GM19043 (cell line): Measurements from ENCODE around the gene RXRA.

ENCODE experiments used
- ATAC-seq: cut with Tn5 transposase; IDR thresholded peaks from one replicate; pipeline ENCODE4 v1.9.1; 2021; ENCODE audit warnings: low read depth; ENCODE audit not compliant: unreplicated experiment

RXRA gene

DNA sequence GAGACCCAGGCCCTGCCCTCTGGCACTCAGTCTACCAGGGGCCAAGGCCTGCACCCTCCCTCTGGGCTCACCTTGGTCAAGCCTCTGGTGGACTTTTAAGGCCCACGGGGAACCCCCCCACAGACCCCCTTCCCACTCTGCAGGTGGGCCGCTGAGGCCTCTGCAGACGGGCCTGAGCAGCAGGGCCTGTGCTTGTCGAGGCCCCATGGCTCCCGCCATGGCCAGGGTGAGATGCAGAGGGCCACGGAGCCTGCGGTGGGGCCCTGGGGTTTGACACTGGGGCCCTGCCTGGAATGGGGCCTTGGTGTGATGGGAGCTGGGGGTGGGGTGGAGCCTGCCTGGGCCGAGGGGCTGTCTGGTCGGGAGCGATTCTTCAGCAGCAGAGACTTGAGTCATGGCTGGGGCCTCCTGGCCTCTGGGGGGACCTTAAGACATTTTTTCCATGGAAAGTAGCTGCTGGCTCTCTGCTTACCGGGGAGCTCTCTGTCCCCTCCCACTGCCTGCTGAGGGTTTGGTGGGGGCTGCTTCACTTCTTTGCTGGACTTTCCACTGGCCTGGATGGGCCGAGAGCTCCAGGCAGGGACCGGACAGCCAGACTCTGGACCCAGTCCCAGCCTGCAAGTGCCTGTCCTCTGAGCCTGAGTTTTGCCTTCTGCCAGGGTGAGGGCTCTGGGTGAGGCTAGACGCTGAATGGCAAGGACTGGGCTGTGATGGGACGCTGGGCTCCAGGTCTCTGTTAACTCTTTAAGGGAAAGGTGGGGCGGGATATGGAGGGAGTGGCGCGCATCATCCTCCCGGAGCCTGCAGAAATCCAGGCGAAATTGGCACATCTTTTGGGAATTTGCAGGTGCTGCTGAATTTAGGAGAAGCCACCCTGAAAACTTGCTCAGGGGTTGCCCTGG, 132.2 kb downstream of the RXRA start:
- ATAC-seq: no peak

DNA sequence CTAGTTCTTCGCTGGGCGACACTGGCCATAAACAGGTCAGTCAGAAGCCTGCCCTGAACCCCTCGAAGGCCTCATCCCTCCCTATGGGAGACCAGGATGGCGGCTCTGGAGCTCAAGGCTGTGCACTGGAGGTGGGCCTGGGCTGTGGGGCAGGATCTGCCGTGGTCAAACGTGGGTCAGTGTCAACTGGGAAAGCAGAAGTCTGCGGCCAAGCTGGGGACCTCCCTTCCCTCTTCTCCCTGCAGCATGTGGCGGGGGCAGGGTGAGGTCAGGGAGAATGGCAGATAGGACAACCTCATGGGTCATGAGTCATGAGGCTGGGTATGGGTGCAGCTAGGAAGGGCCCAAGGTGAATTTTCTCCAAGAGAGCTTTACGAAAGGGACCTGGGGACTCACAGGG, 132.9 kb downstream of the RXRA start:
- ATAC-seq: no peak

- ATAC-seq: no peak
Measured at GRCh38 chr9:134459573-134459972, 133.3 kb downstream of the RXRA start.

GRCh38 chr9:134460206-134460605, 134.0 kb downstream of the RXRA start:
- ATAC-seq: no peak

DNA sequence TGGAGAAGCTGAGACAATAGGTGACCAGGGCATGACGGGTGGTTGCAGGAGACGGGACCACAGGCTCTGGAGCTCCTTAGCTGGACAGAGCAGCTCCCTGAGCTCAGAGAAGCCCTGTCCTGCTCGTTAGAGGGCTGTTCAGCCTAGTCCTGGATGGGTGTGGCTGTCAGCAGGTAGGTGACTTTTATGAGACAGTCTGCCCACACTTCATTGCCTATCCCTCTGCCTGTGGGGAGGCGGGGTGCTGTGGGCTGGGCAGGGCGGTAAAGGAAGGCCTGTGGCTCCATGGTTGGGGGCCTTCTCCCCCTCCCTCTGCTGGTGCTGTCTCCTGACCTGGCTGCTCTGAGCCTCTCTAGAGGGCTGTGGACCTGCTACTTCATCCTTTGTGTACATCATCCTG, 134.6 kb downstream of the RXRA start:
- ATAC-seq: no peak

DNA sequence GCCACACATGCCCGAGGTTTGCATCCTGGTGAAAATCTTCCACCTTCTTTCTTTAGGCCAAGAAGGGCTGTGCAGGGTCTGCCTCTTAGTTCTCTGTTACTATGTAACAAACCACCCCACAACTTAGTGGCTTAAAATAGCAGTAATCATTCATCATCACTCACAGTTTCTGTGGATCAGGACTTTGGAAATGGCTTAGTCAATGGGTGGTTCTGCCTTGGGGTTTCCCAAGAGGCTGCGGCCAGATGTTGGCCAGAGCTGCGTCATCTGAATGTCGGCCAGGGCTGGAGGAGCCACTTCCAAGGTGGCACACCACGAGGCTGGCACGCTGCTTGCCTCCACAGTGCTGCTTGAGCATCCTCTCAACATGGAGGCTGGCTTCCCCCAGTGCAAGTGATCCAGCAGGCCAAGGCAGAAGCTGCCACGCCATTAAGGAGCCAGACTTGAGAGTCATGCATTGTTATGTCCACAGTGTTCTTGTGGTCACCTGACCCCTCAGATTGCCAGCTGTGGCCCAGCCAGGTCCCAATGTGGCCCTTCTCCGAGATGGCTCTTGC, 135.2 kb downstream of the RXRA start:
- ATAC-seq: no peak

DNA sequence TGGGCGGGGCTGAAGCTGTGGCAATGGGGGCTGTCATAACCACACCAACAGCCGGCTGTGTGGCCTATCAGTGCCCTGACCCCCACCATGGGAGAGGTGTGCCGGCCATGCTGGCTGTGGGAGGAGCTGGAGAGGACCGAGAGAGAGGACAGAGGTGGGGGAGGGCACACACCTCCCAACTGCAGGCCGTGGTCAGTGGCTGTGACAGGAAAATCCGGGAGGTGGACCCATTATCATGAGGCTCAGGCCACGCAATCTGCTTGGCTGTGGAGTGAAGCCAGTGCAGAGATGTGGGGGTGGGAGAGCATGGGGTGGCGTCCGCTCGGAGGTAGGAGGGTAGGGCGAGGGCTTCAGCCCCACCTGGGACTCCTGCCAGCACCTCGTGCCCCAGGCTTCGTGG, 136.1 kb downstream of the RXRA start:
- ATAC-seq: no peak

- no peak for ATAC-seq
Measured at GRCh38 chr9:134463280-134463679, 137.0 kb downstream of the RXRA start.

GRCh38 chr9:134466869-134467616, 140.8 kb downstream of the RXRA start:
- no peak for ATAC-seq

- no peak for ATAC-seq
Measured at GRCh38 chr9:134468358-134468757, 142.1 kb downstream of the RXRA start.

DNA sequence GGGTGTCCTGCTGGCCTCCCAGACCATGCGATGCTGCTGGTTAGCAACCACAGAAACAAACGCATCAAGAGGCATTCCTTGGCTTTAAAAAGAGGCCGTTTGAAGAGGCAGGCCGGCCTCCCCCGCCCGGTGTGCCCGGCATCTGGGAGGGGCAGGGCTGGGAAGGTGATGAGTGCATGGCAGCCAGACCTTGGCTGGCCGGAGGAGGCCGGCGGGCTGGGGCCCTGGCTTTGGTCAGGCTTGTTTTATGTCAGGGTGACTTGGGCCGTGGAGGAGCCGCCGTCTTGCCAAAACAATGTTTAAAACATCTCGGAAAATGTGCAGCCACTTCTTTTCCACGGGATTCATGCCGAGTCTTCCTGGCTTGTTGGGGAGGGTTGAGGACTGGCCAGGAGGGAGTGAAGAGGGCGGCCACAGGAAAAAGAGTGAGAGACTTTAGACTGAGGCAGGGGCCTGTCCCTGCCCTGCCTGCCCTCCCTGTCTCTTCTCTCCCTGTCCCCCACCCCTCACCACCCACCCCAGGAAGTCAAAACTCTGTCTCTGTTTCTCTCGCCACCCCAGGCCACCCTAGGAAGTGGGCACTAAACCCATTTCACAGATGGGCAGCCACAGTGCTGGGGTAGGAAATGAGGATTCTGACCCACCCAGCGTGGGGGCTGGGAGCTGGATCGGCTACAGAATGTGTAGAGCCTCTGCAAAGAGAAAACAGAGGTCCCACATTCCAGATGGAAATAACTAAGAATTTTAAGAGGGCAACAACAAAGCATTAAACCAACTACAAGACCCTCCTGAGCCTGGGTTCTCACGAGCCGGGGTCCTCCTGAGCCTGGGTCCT, 143.0 kb downstream of the RXRA start:
- no peak for ATAC-seq

GRCh38 chr9:134472256-134472655, 146.0 kb downstream of the RXRA start:
- no peak for ATAC-seq

GRCh38 chr9:134473141-134474054, 147.1 kb downstream of the RXRA start:
- ATAC-seq: no peak

GRCh38 chr9:134474055-134474370, 147.8 kb downstream of the RXRA start:
- ATAC-seq: no peak

- ATAC-seq: no peak
Measured at GRCh38 chr9:134475011-134475790, 148.9 kb downstream of the RXRA start.

DNA sequence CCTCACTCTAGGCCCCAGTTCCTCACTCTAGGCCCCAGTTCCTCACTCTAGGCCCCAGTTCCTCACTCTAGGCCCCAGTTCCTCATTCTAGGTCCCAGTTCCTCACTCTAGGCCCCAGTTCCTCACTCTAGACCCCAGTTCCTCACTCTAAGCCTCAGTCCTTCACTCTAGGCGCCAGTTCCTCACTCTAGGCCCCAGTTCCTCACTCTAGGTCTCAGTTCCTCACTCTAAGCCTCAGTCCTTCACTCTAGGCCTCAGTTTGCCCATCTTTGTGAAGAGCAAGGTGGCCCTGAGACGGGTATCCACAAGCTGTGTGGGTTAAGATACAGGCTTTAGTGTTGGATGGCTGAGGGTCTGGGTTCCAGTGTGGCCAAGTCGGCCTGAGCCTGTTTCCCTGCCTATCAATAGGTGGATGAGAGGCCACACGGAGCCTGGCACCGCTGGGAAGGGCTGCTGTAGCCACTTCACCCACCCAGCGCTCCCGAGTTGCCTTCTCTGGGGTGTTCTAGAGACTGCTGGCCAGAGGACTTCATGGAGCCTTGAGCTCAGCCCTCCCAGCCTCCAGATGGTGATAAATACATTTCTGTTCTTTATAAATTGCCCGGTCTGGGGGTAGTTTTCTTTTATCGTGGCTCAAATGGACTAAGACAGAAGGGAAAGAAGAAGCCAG, 150.2 kb downstream of the RXRA start:
- ATAC-seq: no peak

DNA sequence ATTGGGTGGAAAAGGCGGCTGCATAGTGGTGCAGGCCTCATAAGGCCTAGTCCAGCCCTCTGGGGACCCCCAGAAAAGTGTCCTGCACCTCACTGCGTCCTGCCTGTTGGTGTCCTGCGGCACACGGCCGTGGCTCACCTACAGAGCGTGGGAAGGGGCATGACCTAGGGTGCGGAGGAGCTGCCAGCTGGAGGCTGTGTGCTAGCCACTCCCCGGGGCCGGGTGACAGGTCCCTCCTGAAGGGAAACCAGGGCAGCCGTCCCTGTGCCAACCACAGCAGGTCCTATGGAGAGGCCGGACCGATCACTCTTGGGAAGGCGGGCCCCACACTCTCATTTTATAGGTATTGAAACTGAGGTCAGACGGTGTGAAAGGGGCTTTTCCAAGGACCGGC, 150.7 kb downstream of the RXRA start:
- ATAC-seq: no peak

- no peak for ATAC-seq
Measured at GRCh38 chr9:134477342-134477925, 151.2 kb downstream of the RXRA start.
